H1 (cell line): Measurements from ENCODE around the gene SLC4A9. TPM values are rescaled to one million over a fixed set of nuclear protein-coding genes. Genes with fewer than 3 reads are reported as not detected.

Experiments used
- ASH2L ChIP-seq: fragments of 200-600, 300-600 bp; sonication (generic); IDR thresholded peaks from one replicate; pipeline ENCODE4 v1.7.1; 2017; ENCODE audit warnings: low read length
- BCL11A ChIP-seq, 2 experiments: IDR thresholded peaks; one replicate each; pipeline ENCODE4 v1.6.1; 2011; ENCODE audit warnings: low read depth in 2 of 2, low read length in 2 of 2, mild to moderate bottlenecking in 2 of 2
- CEBPB ChIP-seq: IDR thresholded peaks from 2 replicates; pipeline ENCODE4 v1.6.1; 2012; ENCODE audit warnings: low read depth, low read length
- CHD2 ChIP-seq: IDR thresholded peaks from 2 replicates; pipeline ENCODE4 v1.6.1; 2012; ENCODE audit warnings: low read length, improper control_type of control experiment
- CTBP2 ChIP-seq: IDR thresholded peaks from 2 replicates; pipeline ENCODE4 v1.7.0; 2011; ENCODE audit warnings: borderline replicate concordance, mild to moderate bottlenecking, moderate library complexity, mixed read lengths, low read length; ENCODE audit not compliant: insufficient read depth, insufficient read length
- GABPA ChIP-seq: IDR thresholded peaks from 2 replicates; pipeline ENCODE4 v1.6.1; 2011; ENCODE audit warnings: mild to moderate bottlenecking, low read length, moderate library complexity, borderline replicate concordance; ENCODE audit not compliant: insufficient read depth
- HDAC2 ChIP-seq, 2 experiments: fragments of 300-600 bp in 1 of 2; sonication (generic) in 1 of 2; IDR thresholded peaks; 2 replicates each; pipeline ENCODE4 v1.6.1; 2011 to 2012; ENCODE audit warnings: low read depth in 2 of 2, low read length in 2 of 2, mild to moderate bottlenecking in 2 of 2, moderate library complexity in 2 of 2, borderline replicate concordance in 1 of 2, inconsistent platforms in 1 of 2
- JUN ChIP-seq: IDR thresholded peaks from 2 replicates; pipeline ENCODE4 v1.6.1; 2011; ENCODE audit warnings: low read depth, mild to moderate bottlenecking, improper control_type of control experiment, low read length
- JUND ChIP-seq: IDR thresholded peaks from 2 replicates; pipeline ENCODE4 v1.6.1; 2011; ENCODE audit warnings: mild to moderate bottlenecking, improper control_type of control experiment, low read length
- NANOG ChIP-seq: IDR thresholded peaks from 2 replicates; pipeline ENCODE4 v1.6.1; 2011; ENCODE audit warnings: low read length, low read depth, mild to moderate bottlenecking, inconsistent platforms; ENCODE audit not compliant: insufficient read depth, poor library complexity, severe bottlenecking
- POLR2AphosphoS5 ChIP-seq: IDR thresholded peaks from 2 replicates; pipeline ENCODE4 v1.6.1; 2011; ENCODE audit warnings: low read depth, low read length
- RNF2 ChIP-seq: fragments of 200-900, 300-1000 bp; sonication (generic); IDR thresholded peaks from 2 replicates; pipeline ENCODE4 v1.7.1; 2016; ENCODE audit warnings: borderline replicate concordance, low read depth, mild to moderate bottlenecking, antibody characterized with exemption, low read length; ENCODE audit not compliant: poor library complexity, severe bottlenecking; ENCODE audit errors: missing control alignments
- RXRA ChIP-seq: IDR thresholded peaks from 2 replicates; pipeline ENCODE4 v1.6.1; 2011; ENCODE audit warnings: low read depth, mild to moderate bottlenecking, low read length, moderate library complexity; ENCODE audit not compliant: insufficient read depth
- SIRT6 ChIP-seq: IDR thresholded peaks from one replicate; pipeline ENCODE4 v1.7.1; 2012; ENCODE audit warnings: low read length, inconsistent platforms
- SP1 ChIP-seq: IDR thresholded peaks from 2 replicates; pipeline ENCODE4 v1.6.1; 2011; ENCODE audit warnings: low read depth, low read length
- SRF ChIP-seq: IDR thresholded peaks from 2 replicates; pipeline ENCODE4 v1.6.1; 2011; ENCODE audit warnings: mild to moderate bottlenecking, low read depth, low read length, moderate library complexity
- TAF7 ChIP-seq: optimal IDR thresholded peaks from 2 replicates; pipeline ENCODE3; 2011; ENCODE audit warnings: low read depth, mild to moderate bottlenecking, inconsistent platforms, low read length, moderate library complexity, borderline replicate concordance
- TCF12 ChIP-seq: IDR thresholded peaks from 2 replicates; pipeline ENCODE4 v1.6.1; 2011; ENCODE audit warnings: low read depth, mild to moderate bottlenecking, low read length
- polyA plus RNA-seq, 7 experiments: library from polyadenylated mRNA; depleted of rRNA in 3 of 7; stranded (reverse) in 5 of 7; unstranded in 2 of 7; fragments of >200 nt in 5 of 7; fragments of 200-250 nt in 2 of 7; gene quantifications; 1 replicate in 5 of 7; 2 replicates in 1 of 7; 4 replicates in 1 of 7; pipeline versions ENCODE4 v1.2.1 to v1.2.3, GENCODE V29; 2011 to 2013; ENCODE audit warnings: missing spikeins in 2 of 7, mixed read lengths in 2 of 7
- total RNA-seq: library from RNA; stranded (reverse); fragmentation: NEBNext Ultra II Directional; extraction: Animal tissue kit (Norgen Biotek cat#: 25700); gene quantifications from 2 replicates; pipeline ENCODE4 v1.2.1, GENCODE V29; 2021
- TF ChIP-seq, protein P1 (sequence below): IDR thresholded peaks from 2 replicates; pipeline ENCODE4 v1.6.1; 2012; ENCODE audit warnings: low read length, inconsistent platforms
- TF ChIP-seq, protein P2 (sequence below): IDR thresholded peaks from 2 replicates; pipeline ENCODE4 v1.6.1; 2012; ENCODE audit warnings: inconsistent platforms
- TF ChIP-seq, protein P3 (sequence below): IDR thresholded peaks from 2 replicates; pipeline ENCODE4 v1.6.1; 2012; ENCODE audit warnings: inconsistent platforms

The SLC4A9 gene
- total and polyA plus RNA-seq, 2 of the 8 experiments (the other 6 are each of a cell fraction or from before 2014, with no cell fraction given): 0.15 to 0.28 TPM

GRCh38 chr5:140400730-140401361 is 40.9 kb downstream of the SLC4A9 start (continued):
- TF ChIP-seq, protein P1, sequence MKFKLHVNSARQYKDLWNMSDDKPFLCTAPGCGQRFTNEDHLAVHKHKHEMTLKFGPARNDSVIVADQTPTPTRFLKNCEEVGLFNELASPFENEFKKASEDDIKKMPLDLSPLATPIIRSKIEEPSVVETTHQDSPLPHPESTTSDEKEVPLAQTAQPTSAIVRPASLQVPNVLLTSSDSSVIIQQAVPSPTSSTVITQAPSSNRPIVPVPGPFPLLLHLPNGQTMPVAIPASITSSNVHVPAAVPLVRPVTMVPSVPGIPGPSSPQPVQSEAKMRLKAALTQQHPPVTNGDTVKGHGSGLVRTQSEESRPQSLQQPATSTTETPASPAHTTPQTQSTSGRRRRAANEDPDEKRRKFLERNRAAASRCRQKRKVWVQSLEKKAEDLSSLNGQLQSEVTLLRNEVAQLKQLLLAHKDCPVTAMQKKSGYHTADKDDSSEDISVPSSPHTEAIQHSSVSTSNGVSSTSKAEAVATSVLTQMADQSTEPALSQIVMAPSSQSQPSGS: 0 out of 2 replicates have a peak, but pooled peaks have one; percentile 74
- TF ChIP-seq TAF7: peak; percentile 44
- no peak for TF ChIP-seq CEBPB
- no peak for TF ChIP-seq CHD2
- no peak for TF ChIP-seq GABPA
- no peak for TF ChIP-seq TCF12
- no peak for TF ChIP-seq SRF
- no peak for TF ChIP-seq CTBP2
- TF ChIP-seq SP1: peak; percentile 34; the same call in 1 of the 2 replicates
- TF ChIP-seq, protein P2, sequence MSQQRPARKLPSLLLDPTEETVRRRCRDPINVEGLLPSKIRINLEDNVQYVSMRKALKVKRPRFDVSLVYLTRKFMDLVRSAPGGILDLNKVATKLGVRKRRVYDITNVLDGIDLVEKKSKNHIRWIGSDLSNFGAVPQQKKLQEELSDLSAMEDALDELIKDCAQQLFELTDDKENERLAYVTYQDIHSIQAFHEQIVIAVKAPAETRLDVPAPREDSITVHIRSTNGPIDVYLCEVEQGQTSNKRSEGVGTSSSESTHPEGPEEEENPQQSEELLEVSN: peak; percentile 90
- no peak for TF ChIP-seq SIRT6
- TF ChIP-seq, protein P3, sequence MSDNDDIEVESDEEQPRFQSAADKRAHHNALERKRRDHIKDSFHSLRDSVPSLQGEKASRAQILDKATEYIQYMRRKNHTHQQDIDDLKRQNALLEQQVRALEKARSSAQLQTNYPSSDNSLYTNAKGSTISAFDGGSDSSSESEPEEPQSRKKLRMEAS: peak; percentile 86
- no peak for TF ChIP-seq NANOG
- peak; percentile 87; the same call in 1 of the 2 replicates for TF ChIP-seq POLR2AphosphoS5
- TF ChIP-seq RXRA: no peak
- no peak for TF ChIP-seq RNF2
- TF ChIP-seq JUND: no peak
- TF ChIP-seq BCL11A (IDR thresholded peaks at IDR 0.05; ENCODE audit: low read depth in 2 of 2, low read length in 2 of 2): no peak
- TF ChIP-seq HDAC2 (IDR thresholded peaks at IDR 0.05; ENCODE audit: borderline replicate concordance in 1 of 2, low read depth in 2 of 2, low read length in 2 of 2): peak; percentile 87 to 99
- no peak for TF ChIP-seq JUN
- TF ChIP-seq ASH2L: peak; percentile 68
